NCI-H2107 (cell line): ENCODE measurements around the gene CITED1.

Source experiments
- DNase-seq: peaks from one replicate; lab custom pipeline; 2025; lab: John Stamatoyannopoulos, UW

The CITED1 gene

GRCh38 chrX:72308566-72309296 lies 3.0 kb upstream of the CITED1 start:
- peak; percentile 47 for DNase-seq

GRCh38 chrX:72308209-72308565 lies 2.5 kb upstream of the CITED1 start:
- DNase-seq: no peak

GRCh38 chrX:72307646-72308051 lies 1.9 kb upstream of the CITED1 start:
- DNase-seq: no peak

- peak; percentile 50 for DNase-seq
These were observed 1.3 kb upstream of the CITED1 start for GRCh38 chrX:72306851-72307645.

- DNase-seq: no peak
These were observed 529 bp upstream of the CITED1 start for GRCh38 chrX:72306085-72306801.

GRCh38 chrX:72304877-72305276 lies 837 bp downstream of the CITED1 start:
- DNase-seq: no peak

- DNase-seq: no peak
These were observed 3.9 kb downstream of the CITED1 start for GRCh38 chrX:72301781-72302180.

GRCh38 chrX:72299891-72300630 lies 5.7 kb downstream of the CITED1 start:
- DNase-seq: no peak

GRCh38 chrX:72297953-72298730 lies 7.6 kb downstream of the CITED1 start:
- no peak for DNase-seq

- no peak for DNase-seq
These were observed 8.7 kb downstream of the CITED1 start for GRCh38 chrX:72296991-72297390.

GRCh38 chrX:72295745-72296144 lies 10.0 kb downstream of the CITED1 start:
- DNase-seq: no peak

GRCh38 chrX:72294497-72294896 lies 11.2 kb downstream of the CITED1 start:
- no peak for DNase-seq

- no peak for DNase-seq
These were observed 23.4 kb downstream of the CITED1 start for GRCh38 chrX:72282302-72282701.

- DNase-seq: no peak
These were observed 25.3 kb downstream of the CITED1 start for GRCh38 chrX:72280321-72280845.

GRCh38 chrX:72276478-72276953 lies 29.2 kb downstream of the CITED1 start:
- DNase-seq: no peak

GRCh38 chrX:72274526-72274925 lies 31.2 kb downstream of the CITED1 start:
- no peak for DNase-seq

GRCh38 chrX:72273718-72274117 lies 32.0 kb downstream of the CITED1 start:
- DNase-seq: no peak

GRCh38 chrX:72272868-72273267 lies 32.8 kb downstream of the CITED1 start:
- no peak for DNase-seq

GRCh38 chrX:72271812-72272211 lies 33.9 kb downstream of the CITED1 start:
- no peak for DNase-seq

- no peak for DNase-seq
These were observed 34.5 kb downstream of the CITED1 start for GRCh38 chrX:72271091-72271788.
